GM18909 (cell line): Measurements from ENCODE around the gene SLC25A4.
A peak's percentile ranks its signal among the peaks of the same experiment; 100 is the strongest.
"Not testable (repeated sequence)": the region's sequence is repeated elsewhere in the genome, so short reads cannot be mapped to it uniquely, and the experiment has no call there.

Experiments
- ATAC-seq: cut with Tn5 transposase; IDR thresholded peaks from one replicate; pipeline ENCODE4 v1.9.1; 2021; ENCODE audit warnings: mild to moderate bottlenecking; ENCODE audit not compliant: unreplicated experiment, poor library complexity

Gene SLC25A4

GRCh38 chr4:185171373-185172071 lies 28.5 kb downstream of the SLC25A4 start:
- peak; percentile 87 for ATAC-seq

GRCh38 chr4:185179488-185179887 lies 36.4 kb downstream of the SLC25A4 start:
- ATAC-seq: no peak

GRCh38 chr4:185182239-185182638 lies 39.2 kb downstream of the SLC25A4 start:
- no peak for ATAC-seq

- ATAC-seq: peak; percentile 77
Observed at GRCh38 chr4:185183622-185184281, 40.7 kb downstream of the SLC25A4 start.

GRCh38 chr4:185186769-185187168 lies 43.7 kb downstream of the SLC25A4 start:
- no peak for ATAC-seq

- no peak for ATAC-seq
Observed at GRCh38 chr4:185189606-185190305, 46.7 kb downstream of the SLC25A4 start.

- no peak for ATAC-seq
Observed at GRCh38 chr4:185190306-185190856, 47.3 kb downstream of the SLC25A4 start.

GRCh38 chr4:185192059-185192458 lies 49.0 kb downstream of the SLC25A4 start:
- peak; percentile 95 for ATAC-seq

- no peak for ATAC-seq
Observed at GRCh38 chr4:185194924-185195888, 52.1 kb downstream of the SLC25A4 start.

GRCh38 chr4:185196437-185196836 lies 53.4 kb downstream of the SLC25A4 start:
- ATAC-seq: no peak

GRCh38 chr4:185198189-185198588 lies 55.1 kb downstream of the SLC25A4 start:
- ATAC-seq: not testable (repeated sequence)
